Thyroid gland (tissue), 4 donors: ENCODE results near the gene WWP2. TPM values are rescaled to one million over a fixed set of nuclear protein-coding genes. Genes with fewer than 3 reads are reported as not detected.
"Not testable (repeated sequence)": the region's sequence is repeated elsewhere in the genome, so short reads cannot be mapped to it uniquely, and the experiment has no call there.

Experiments
- DNase-seq, 2 donors: peaks; one replicate each; pipeline ENCODE4 v3.0.0-alpha.2; 2019
- H3K27ac ChIP-seq, 3 donors: fragments of 200-600 bp; sonication (generic); 1 replicate in 2 of 3; 2 replicates in 1 of 3; pipeline ENCODE4 v1.5.1; 2016 to 2019; ENCODE audit warnings: mild to moderate bottlenecking in 1 of 3, moderate library complexity in 1 of 3
- H3K27me3 ChIP-seq: fragments of 200-600 bp; sonication (generic); one replicate; pipeline ENCODE4 v1.5.1; 2019
- H3K36me3 ChIP-seq, 2 donors: fragments of 200-600 bp; sonication (generic); one replicate each; pipeline ENCODE4 v1.5.1; 2016 to 2019
- H3K4me1 ChIP-seq, 2 donors: fragments of 200-600 bp; sonication (generic); one replicate each; pipeline ENCODE4 v1.5.1; 2017 to 2019
- H3K4me3 ChIP-seq, 3 donors: fragments of 200-600 bp; sonication (generic); replicated peaks in 1 of 3; 1 replicate in 2 of 3; 2 replicates in 1 of 3; pipeline ENCODE4 v1.5.1; 2016; ENCODE audit warnings: mild to moderate bottlenecking in 1 of 3
- H3K9me3 ChIP-seq: fragments of 200-600 bp; sonication (generic); one replicate; pipeline ENCODE4 v1.5.1; 2017
- CTCF ChIP-seq, 6 experiments: fragments of 200-600 bp in 3 of 6; fragments of 450-650 bp in 3 of 6; sonication (generic) in 3 of 6; IDR thresholded peaks; one replicate each; pipeline ENCODE4 v1.5.1; 2016 to 2019; ENCODE audit warnings: antibody characterized with exemption in 6 of 6, mild to moderate bottlenecking in 2 of 6, inconsistent platforms in 1 of 6, moderate library complexity in 1 of 6
- POLR2A ChIP-seq, 2 donors: fragments of 450-650 bp; IDR thresholded peaks; one replicate each; pipeline ENCODE4 v1.6.1; 2017; ENCODE audit warnings: antibody characterized with exemption in 2 of 2, mild to moderate bottlenecking in 2 of 2, moderate library complexity in 1 of 2
- WGBS, 2 donors: methylation state at CpG; one replicate each; pipeline ENCODE4 v1.1.5; 2017; 5-methylcytosine and 5-hydroxymethylcytosine counted together
- intact Hi-C: fragments of 100-400 bp; cut with DNase I; formaldehyde crosslinking; loops from one replicate; pipeline ENCODE4 v1.15.1; 2023
- total RNA-seq, 4 donors: library from RNA; depleted of rRNA; stranded (reverse); fragments of >200 nt; gene quantifications; one replicate each; pipeline ENCODE4 v1.2.3, GENCODE V29; 2016

WWP2 gene
- total RNA-seq, 4 donors from 2014 or later, result 35.9 to 72.1 (median 47.7) TPM

GRCh38 chr16:69940676-69941075 is 178.5 kb downstream of the WWP2 start:
- H3K36me3 ChIP-seq, result peaks cover 48 to 50% of the 10 kb centered on the region in 2 donors
- H3K4me1 ChIP-seq, result no peaks in the 10 kb centered on the region
- WGBS, 2 donors, result 96 to 99% methylated on average over 9 to 13 of the region's 13 CpGs
- no peak overlapping the region for H3K4me3 ChIP-seq
- H3K9me3 ChIP-seq, result no peaks in the 10 kb centered on the region
- no peaks in the 10 kb centered on the region for H3K27me3 ChIP-seq
- intact Hi-C loops, result no loop called here
- no peak overlapping the region for H3K27ac ChIP-seq
- DNase-seq, result no peak
- TF ChIP-seq POLR2A (IDR thresholded peaks at IDR 0.05) (no peak), CTCF (IDR thresholded peaks at IDR 0.05) (no peak)

- DNase-seq, result no peak
- Histone ChIP-seq H3K27me3 (no peaks in the 10 kb centered on the region), H3K9me3 (no peaks in the 10 kb centered on the region), H3K4me1 (no peaks in the 10 kb centered on the region), H3K4me3 (no peak overlapping the region), H3K27ac (no peak overlapping the region), H3K36me3 (peaks cover 40 to 42% of the 10 kb centered on the region in 2 donors)
- intact Hi-C loops, result no loop called here
- TF ChIP-seq CTCF (IDR thresholded peaks at IDR 0.05) (no peak), POLR2A (IDR thresholded peaks at IDR 0.05) (no peak)
- 81 to 85% methylated on average over 25 to 27 of the region's 28 CpGs for WGBS, 2 donors
Observed at GRCh38 chr16:69941251-69942098, 179.3 kb downstream of the WWP2 start.

GRCh38 chr16:69942099-69942491 is 180.0 kb downstream of the WWP2 start:
- H3K4me3 ChIP-seq, result no peak overlapping the region
- H3K36me3 ChIP-seq, result peaks cover 34 to 35% of the 10 kb centered on the region in 2 donors
- TF ChIP-seq CTCF (IDR thresholded peaks at IDR 0.05) (no peak), POLR2A (IDR thresholded peaks at IDR 0.05) (no peak)
- WGBS, 2 donors, result 83% methylated on average over 10 to 11 of the region's 11 CpGs
- intact Hi-C loops, result no loop called here
- DNase-seq, result no peak
- H3K4me1 ChIP-seq, result no peaks in the 10 kb centered on the region
- H3K27me3 ChIP-seq, result no peaks in the 10 kb centered on the region
- H3K9me3 ChIP-seq, result no peaks in the 10 kb centered on the region
- no peak overlapping the region for H3K27ac ChIP-seq

GRCh38 chr16:69942627-69943170 is 180.6 kb downstream of the WWP2 start:
- no peaks in the 10 kb centered on the region for H3K27me3 ChIP-seq
- WGBS, 2 donors, result 88 to 93% methylated on average over 8 of the region's 8 CpGs
- H3K4me1 ChIP-seq, result no peaks in the 10 kb centered on the region
- DNase-seq, result no peak
- H3K9me3 ChIP-seq, result no peaks in the 10 kb centered on the region
- intact Hi-C loops, result no loop called here
- H3K4me3 ChIP-seq, result no peak overlapping the region
- TF ChIP-seq POLR2A (IDR thresholded peaks at IDR 0.05) (no peak), CTCF (IDR thresholded peaks at IDR 0.05) (no peak)
- H3K27ac ChIP-seq, result no peak overlapping the region
- peaks cover 28 to 29% of the 10 kb centered on the region in 2 donors for H3K36me3 ChIP-seq

GRCh38 chr16:69943241-69944036 is 181.3 kb downstream of the WWP2 start:
- WGBS, 2 donors, result 77 to 90% methylated on average over 13 to 16 of the region's 21 CpGs
- H3K9me3 ChIP-seq, intact Hi-C loops, H3K27ac ChIP-seq, H3K27me3 ChIP-seq, DNase-seq, H3K4me3 ChIP-seq, H3K4me1 ChIP-seq: not testable (repeated sequence)
- peaks cover 22% of the 10 kb centered on the region in 2 donors for H3K36me3 ChIP-seq

GRCh38 chr16:69950411-69950810 is 188.3 kb downstream of the WWP2 start:
- H3K27ac ChIP-seq, H3K9me3 ChIP-seq, H3K4me3 ChIP-seq, H3K36me3 ChIP-seq, intact Hi-C loops, H3K4me1 ChIP-seq, H3K27me3 ChIP-seq, DNase-seq: not testable (repeated sequence)
- no CpG with 5 or more reads among the region's 17 CpGs for WGBS, 2 donors

GRCh38 chr16:69951017-69951671 is 189.0 kb downstream of the WWP2 start, which contains the start of gene CLEC18A:
Gene CLEC18A (plus strand): TSS chr16:69951334. CDS start chr16:69951367, 33 bp downstream.
- DNase-seq, intact Hi-C loops, H3K36me3 ChIP-seq, H3K27ac ChIP-seq, H3K4me3 ChIP-seq, H3K4me1 ChIP-seq, H3K27me3 ChIP-seq, H3K9me3 ChIP-seq: not testable (repeated sequence)
- WGBS, 2 donors, result no CpG with 5 or more reads among the region's 26 CpGs

- DNase-seq, H3K4me3 ChIP-seq, H3K36me3 ChIP-seq, H3K27ac ChIP-seq, H3K27me3 ChIP-seq, intact Hi-C loops, H3K4me1 ChIP-seq, H3K9me3 ChIP-seq: not testable (repeated sequence)
- no CpG with 5 or more reads among the region's 14 CpGs for whole genome bisulfite sequencing, 2 donors
Observed at GRCh38 chr16:69951672-69952031, 189.5 kb downstream of the WWP2 start.
